UCSD-AML1 (cell line): ENCODE data around the gene SPRY1.

Experiments used
- DNase-seq: peaks from one replicate; lab custom pipeline; 2025; ENCODE audit not compliant: unreplicated experiment; lab: John Stamatoyannopoulos, UW

SPRY1 gene, protein sequence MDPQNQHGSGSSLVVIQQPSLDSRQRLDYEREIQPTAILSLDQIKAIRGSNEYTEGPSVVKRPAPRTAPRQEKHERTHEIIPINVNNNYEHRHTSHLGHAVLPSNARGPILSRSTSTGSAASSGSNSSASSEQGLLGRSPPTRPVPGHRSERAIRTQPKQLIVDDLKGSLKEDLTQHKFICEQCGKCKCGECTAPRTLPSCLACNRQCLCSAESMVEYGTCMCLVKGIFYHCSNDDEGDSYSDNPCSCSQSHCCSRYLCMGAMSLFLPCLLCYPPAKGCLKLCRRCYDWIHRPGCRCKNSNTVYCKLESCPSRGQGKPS

DNA sequence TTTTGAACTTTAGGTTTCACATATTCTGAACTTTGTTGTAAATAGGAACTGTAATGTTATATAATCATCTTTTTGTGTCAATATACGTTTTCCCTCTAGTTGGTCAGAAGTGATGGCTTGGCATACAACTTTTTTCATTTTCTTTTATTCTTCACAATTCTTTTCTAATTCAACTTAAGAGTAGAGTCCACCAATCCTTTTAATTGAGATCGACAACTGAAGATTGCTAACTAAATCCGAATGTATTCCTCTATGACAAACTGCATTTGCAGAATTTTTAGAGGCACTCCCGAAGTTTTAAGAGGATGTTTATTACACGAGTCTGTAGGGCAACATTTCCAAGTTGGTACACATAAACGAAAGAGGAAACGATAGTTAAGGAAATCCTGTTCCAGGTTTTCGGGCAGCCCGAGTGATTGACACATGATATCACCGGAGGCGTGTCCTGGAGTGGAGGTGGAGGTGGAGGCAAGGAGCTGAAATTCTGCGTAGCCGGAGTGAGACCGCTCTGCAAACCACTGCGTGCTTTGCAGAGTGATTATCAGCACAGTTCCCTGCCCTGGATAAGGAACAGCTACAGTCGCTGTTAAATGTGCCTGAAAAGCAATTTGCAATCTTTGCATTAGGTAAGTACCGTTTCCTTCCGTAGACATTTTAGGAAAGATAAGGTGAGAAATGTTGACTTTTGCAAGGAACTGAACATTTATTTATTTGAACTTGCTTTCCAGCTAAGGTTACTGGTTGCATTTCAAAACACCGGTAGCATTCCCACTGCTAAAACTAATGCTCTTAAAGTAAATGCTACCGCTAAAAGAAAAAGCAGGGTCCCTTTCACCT lies at the start of gene SPRY1:
Gene SPRY1, plus strand, starts transcription at position 489 of the 837 bp plus-strand sequence. CDS start 4,797 bp downstream, outside the sequence.
- peak; percentile 80 for DNase-seq

DNA sequence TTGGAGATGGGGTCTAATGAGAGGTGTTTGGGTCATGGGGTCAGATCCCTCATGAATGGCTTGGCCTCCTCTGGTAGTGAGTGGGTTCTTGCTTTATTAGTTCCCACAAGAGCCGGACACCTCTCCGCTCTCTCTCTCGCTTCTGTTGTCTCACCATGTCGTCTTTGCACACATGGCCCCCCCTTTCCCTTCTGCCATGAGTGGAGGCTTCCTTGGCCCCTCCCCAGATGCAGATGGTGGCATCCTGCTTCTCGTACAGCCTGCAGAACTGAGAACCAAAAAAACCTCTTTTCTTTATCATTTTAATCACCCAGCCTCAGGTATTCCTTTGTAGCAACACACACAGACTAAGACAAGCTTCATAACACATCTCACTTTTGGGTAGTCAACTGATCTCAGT lies 49.6 kb upstream of the SPRY1 start:
- DNase-seq: no peak

DNA sequence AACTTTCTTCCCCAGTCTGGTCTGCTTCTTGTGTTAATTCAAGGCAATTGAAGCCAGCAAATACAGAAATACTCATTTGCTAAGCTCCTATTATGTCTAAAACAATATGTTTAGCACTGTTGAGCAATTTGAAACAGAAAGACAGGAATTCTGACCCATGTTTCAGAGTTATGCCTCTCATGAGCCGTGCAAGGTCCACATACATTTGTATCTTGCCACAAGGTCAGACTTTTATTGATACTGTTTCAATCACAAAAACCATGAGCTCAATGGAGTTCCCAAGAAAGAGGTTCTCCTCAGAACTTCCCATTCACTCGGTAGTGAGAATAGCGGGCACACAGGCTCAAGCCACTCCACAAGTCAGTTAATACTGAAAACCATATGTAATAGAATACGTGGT lies 47.6 kb upstream of the SPRY1 start:
- no peak for DNase-seq

DNA sequence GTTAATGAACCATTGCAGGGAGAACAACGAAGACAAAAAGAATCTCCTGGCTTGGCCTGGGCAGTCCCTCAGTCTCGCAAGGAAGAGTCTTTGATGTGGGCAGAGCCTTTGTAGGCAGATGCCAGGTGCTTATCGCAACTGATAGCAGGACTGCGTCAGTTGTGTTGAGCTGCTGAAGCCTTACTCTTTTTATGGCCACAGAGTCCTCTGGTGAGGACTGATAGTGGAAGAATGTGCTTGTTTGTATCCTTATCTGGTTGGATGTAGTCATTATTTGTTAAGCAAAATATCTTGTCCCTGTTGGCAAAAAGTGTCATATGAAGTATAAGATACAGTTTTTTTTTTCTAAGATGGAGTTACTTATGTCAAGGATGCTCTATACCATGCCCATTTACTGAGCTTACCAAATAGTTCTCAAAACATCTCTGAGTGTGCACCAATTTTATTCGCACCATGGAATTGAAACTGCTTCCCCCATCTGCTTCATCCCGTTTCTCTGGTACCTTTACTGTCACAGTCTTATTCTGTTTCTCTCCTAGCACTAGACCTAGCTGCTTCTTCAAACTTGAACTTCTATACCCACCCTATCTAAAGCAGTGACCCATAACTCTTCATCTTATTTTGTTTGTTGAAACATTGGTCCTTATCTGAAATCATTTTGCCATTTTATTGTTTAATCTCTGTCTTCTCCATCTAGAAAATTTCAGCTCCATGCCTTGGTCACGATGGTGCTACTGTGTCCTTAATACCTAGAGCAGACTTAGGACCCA lies 47.0 kb upstream of the SPRY1 start:
- DNase-seq: no peak

DNA sequence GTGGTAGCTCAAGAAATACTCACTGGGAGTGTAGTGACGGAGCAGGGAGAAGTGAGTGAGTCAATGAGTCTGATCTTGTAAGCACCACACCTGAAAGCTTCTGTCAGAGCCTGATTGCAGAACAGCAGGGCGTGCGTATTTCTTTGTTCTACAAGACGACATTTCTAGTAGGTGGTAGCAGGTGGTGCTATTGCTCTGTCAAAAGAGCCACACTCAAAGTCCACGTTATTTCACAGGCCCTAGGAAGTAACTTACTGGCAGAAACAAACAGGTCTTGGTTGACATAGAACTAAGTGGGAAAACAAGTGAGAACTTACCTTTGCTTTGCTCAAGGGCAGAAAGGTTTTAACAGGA lies 46.4 kb upstream of the SPRY1 start:
- DNase-seq: peak; percentile 11

DNA sequence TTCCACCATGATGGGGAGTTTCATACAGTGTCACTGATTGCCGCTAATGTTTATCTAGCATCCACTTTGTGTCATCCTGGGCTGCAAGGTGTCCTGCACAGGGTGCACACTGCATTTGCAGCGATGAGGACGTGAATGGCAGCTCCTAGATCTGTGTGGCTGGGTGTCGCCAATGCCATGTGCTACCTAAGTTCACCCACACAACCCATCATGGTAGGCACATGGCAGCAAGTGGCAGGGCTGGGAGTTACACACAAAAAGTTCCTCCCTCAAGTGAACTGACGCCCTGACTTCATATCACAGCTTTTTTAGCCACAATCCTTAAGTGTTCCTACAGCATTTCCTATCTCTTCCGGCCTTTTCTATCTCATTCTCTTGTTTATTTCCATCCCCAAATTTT lies 45.9 kb upstream of the SPRY1 start:
- DNase-seq: no peak

DNA sequence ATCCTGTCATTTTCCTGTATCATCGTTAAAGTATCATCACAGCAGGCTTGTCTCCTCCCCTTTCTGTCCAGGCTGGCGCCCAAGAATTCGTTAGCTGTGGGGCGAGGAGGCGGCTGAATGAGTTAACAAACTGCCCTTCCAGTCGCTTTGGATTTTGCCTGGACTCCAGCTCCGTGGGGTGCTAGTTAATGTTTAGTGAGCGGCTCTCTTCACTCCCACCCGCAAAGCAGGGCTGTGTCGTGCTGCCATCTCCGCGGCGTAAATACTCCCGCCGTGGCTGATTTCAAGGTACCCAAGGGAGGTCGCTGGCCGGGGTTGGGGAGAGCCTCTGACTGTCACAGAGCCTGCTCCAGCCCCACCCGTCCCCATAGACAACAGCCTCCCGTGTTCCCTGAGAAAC lies 44.9 kb upstream of the SPRY1 start:
- DNase-seq: no peak

DNA sequence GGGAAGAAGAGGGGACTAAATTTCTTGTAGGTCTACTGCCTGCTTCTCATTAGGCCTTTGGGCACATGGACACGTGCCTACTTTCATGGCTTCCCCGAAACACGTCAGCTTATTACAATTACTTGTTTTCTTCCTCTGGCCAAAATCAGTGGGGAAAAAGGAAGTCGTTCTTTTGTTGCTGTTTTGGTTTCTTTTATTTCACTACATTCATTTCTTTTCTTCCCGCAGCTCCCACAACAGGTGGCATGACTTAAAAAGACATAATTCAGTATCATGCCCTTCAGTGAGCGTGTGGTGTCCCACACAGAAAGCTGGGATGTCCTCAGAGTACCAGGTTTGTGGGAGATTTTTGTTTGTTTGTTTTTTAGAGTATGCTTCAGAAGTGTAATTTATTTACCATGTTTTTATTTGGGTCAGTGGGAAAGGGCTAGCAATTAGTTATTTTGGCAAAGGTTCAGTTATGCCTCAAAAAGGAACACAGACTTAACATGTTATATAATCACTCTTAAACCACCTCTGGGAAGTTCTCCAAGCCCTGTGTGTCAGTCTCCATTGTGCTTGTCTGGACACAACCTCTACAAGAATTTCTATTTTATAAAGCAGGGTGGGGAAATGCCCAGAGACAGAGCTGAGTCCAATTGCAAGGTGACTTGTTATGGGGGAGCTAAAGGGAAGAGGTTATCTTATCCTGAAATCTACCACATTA lies 44.2 kb upstream of the SPRY1 start:
- DNase-seq: no peak

DNA sequence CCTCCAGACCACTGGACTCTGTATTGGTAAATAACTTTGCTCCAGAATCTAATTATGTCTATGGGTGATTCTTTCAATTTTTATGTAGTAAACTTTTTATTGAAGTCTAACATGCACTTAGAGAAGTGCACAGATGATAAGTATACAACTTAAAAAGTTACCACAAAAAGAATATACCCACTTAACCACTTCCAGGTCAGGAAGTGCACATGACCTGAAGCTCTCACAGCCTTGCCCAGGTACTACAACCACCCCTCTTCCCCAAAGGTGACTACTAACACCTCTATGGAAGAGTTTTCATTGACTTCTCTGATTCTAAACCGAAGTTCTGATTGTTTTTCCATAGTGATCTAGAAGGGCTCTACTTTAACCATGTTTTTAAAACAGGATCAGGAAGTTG lies 43.6 kb upstream of the SPRY1 start:
- DNase-seq: no peak

DNA sequence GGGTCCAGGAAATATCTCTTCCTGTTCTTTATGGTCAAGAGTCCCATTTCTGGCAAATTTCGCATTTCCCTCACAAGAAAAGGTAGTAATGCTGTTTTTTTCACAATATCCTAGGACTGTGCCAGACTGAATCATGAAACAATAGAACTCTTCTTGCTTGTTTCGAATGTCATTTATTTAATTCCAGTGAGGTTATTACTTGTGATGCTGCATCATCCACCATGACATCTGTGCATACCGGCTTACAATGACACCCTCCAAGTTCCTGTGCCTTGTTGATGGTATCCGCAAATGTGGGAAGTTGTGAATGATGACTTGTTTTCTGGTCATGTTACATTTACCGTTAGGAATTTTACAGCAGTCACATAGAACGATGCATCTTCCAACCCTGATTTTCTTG lies 42.9 kb upstream of the SPRY1 start:
- DNase-seq: no peak

DNA sequence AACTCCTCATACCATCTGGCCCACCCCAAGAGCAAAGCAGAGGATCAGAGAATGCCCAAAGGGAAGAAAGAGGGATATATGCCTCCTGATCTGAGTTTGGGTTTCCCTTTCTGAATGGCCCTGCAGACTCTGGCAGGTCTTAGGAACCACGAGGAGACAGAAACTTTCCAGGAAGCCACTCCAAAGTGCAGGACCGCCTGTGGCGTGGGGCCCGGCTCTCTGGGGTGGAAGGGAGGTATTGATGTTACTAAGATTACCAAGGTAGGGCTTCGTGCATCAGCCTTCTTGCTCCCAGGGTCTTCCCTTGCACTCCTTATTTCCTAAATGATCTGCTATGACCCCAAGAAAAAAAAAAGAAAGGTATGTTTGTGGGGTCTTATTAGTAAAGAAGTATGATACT lies 41.9 kb upstream of the SPRY1 start:
- DNase-seq: no peak

DNA sequence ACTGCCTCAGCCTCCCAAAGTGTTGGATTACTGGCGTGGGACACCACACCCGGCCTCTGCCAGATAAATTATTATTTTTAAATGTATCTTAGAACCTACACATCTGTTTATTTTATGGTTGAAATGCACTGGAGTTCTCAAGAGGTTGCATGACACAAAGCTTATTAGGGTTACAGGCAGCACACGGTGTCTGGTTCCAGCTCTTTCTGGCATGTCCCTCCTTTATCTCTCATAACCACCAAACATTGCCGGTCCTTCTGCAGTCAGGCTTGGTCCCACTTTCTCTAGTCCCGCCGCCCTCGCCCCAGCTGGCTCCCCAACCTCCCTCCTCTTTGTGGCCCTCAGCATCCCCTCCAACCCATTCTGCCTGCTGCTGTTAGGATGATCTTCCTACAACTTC lies 39.7 kb upstream of the SPRY1 start:
- no peak for DNase-seq

DNA sequence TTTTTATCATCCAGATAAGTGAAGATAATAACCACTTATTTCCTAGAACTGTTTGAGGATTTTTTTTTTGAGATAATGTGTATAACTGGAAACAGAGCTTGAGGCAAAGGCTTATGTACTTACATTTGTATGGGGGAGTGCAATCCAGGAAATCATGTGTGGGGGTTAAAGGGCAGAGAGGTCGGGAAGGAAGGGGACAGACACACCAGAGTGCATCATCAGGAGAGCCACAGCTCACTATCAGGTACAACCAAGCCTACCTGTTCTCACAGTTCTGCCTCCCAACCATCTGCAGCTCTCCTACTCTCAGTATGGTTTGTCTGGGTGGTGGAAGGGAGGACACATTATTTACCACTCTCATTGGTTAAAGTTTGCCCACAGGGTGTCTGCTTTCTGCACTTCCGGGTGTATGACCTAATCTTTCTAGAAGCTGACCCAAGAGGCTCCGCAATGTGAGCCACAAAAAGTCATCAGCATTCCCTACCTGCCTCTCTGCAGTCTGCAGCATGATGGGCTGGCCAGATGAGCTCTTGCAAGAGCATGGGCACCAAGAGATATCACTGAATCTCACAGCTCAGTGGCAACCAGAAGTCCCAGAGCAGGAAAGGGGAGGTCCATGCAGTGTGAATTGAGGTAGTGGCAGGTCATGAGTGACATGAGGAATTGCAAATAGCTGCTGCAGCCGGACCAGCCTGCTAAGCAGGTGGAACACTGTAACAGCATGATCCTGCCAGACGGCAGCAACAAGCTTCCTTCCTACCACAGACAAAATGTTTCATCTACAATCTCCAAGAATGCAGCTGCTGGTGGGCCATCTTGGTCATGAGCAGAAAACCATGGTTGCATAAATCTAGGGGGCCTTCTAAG lies 36.9 kb upstream of the SPRY1 start:
- no peak for DNase-seq

DNA sequence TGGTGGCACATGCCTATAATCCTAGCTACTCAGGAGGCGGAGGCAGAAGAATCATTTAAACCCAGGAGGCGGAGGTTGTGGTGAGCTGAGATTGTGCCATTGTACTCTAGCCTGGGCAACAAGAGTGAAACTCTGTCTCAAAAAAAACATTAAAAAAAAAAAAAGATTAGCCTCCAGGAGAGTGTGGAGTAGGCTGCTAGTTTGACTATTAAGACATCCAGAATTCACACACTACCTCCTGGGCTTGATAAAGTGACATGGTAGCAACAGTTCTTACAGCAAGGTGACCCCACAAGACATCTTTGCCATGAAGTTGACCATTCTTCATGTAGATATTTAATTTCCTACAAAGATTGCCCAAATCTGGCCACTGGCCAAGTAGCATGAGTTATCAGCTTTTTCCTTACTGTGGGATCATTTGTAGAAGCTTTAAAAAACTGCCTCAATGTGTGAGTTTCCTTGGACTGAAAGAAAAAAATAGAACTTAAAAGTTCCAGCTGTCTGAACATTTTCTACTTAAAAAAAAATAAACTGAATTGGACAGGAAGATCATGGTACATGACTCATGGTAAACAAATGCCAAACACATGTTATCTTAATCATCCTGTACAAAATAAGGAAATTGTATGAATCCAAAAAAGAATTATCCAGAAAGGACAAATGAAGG lies 35.3 kb upstream of the SPRY1 start:
- no peak for DNase-seq

DNA sequence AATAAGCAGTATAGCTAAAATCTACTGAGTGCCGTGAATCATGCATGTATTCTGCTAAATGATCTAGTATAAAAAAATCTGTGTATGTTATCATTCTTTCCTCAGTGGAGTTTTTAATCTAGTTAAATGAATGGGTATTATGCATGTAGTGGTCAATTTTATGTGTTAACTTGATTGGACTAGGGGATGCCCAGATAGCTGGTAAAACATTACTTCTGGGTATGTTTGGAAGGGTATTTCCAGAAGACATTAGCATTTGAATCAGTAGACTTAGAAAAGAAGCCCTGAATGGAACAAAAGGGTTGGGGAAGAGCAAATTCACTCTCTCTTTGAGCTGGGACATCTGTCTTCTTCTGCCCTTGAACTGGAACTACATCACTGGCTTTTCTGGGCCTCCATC lies 34.5 kb upstream of the SPRY1 start:
- no peak for DNase-seq

DNA sequence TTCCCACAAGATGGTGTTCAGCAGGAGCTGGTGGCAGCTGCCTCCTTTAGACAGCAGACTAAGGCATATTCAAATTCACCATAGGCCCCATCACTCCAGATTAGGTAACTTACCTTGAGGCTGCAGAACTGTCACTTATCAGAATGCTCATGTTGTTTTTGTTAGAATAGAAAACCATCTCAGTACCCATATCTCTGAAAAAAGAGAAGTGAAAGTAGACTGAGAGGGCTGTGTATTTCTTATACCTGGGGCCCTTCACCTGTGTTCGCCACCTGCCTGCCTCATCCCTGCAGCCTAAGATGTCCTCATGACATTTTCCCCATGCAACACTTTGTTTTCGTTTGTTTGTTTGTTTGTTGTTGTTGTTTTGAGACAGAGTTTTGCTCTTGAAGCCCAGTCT lies 32.9 kb upstream of the SPRY1 start:
- DNase-seq: no peak

DNA sequence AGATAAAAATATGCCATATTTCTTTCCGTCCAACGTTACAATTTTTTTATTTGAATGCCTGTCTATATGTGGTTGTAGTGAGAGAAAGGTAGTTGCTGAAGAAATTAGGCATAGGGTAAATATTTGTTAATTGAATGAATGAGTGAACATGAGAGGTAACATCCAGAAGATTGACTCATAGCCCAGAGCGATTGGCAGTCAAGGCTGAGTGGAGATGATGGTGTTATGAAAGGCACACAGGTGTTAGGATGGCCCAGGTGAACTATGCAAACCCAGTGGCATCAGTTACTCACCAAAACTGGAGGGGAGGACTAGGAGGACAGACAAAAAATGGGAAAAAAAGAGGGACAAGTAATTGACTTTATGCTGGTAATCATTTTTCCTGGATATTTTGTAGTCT lies 31.7 kb upstream of the SPRY1 start:
- no peak for DNase-seq

DNA sequence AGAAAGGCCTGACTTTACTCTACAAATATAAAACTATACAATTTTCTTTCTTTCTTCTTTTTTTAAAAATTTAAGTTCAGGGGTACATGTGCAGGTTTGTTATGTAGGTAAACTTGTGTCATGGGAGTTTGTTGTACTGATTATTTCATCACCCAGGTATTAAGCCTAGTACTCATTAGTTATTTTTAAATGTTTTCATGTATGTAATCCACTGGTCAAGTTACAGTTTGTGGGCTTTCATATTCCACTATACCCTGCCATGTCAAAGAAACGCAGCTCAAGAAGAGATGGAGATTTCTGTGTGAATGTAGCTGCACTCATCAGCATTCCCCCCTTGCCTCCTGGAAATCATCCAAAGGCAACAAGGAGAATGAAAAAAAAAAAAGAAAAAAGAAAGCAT lies 31.2 kb upstream of the SPRY1 start:
- DNase-seq: no peak

DNA sequence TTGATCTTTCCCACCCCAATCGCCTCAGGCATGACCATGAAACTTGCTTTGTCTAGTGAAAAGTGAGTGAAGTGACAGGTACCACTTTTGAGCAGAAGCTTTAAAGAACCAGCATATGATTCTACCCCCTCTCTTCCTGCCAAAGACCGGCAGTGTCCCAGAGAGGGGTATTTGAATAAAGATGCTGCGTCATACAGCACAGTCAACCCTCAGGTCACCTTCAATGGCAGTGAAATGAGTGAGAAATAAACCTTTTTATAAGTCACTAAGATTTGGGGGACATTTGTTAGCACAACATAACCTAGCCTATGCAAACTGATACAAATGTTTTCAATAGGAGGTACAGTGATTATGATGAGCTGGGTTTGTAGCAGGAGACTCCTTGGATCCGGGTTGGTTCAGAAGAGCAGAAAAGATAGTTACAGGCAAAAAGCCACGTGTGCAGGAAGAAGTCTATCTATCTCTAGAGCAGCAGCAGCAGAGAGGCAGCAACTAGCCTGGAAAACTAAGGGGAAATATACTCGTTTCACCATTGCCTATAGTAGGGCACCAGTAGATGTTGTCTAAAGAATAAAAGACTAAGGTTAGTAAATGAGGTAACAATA lies 30.3 kb upstream of the SPRY1 start:
- no peak for DNase-seq
